HG02759 (cell line): ENCODE measurements around the gene ALKBH5.

Source experiments
- ATAC-seq: cut with Tn5 transposase; IDR thresholded peaks from one replicate; pipeline ENCODE4 v1.9.1; 2021; ENCODE audit warnings: mild to moderate bottlenecking, moderate library complexity; ENCODE audit not compliant: unreplicated experiment

The ALKBH5 gene

DNA sequence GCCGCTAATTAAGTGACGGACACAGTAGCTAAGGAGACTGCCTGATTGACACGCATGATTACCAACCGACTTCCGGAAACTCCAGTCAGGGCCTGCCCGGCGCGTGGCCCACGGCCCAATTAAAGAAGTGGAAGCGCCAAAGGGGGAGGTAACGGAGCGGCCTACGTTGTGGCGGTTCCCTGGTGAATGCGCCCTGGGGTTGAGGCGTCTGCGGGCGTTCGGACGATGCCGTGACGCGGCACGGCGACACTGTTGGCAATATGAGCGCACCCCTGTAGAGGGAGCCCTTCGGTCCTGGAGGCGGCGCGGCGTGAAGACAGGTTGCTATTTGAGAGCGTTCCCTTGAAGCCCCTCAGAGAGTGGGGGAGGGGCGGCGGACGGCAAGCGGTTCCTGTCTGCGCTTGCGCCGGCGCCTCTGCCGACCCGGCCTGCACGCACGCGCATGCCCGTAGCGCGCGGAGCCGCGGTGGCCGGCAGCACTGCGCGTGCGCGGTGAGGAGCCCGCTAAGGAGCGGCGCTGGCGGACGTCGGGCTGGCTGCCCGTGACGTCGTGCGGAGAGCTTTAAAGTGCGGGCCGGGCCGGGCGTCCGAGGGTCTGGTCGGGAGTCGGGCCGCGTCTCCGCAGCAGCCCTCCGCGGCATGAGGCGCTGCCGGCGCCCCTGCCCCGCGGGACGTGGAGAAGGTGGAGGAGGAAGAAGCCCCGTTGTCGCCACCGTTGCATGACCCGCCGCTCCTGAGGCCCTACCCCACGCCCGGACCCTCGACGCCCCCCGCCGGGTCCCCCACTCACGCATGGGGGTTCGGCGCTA lies at the start of gene ALKBH5:
ALKBH5 (plus strand) TSS at position 495 of the 809 bp plus-strand sequence. CDS start 416 bp downstream, outside the sequence.
- peak; percentile 72 for ATAC-seq

DNA sequence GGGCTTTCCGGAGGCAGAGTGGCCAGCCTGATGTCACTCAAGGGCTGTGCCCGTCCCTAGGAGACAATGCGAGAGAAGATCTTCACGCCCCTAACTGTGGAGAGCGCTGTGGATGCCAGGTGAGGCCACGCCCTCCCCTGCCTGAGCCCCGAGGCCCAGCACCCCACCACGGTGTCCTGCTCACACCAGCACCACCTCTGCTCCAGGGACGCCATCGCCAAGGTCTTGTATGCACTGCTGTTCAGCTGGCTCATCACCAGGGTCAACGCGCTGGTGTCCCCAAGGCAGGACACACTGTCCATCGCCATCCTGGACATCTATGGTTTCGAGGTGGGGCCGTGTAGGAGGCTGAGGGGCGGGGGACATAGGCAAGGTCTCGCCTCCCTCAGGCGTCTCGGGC lies 47.3 kb upstream of the ALKBH5 start:
- no peak for ATAC-seq

DNA sequence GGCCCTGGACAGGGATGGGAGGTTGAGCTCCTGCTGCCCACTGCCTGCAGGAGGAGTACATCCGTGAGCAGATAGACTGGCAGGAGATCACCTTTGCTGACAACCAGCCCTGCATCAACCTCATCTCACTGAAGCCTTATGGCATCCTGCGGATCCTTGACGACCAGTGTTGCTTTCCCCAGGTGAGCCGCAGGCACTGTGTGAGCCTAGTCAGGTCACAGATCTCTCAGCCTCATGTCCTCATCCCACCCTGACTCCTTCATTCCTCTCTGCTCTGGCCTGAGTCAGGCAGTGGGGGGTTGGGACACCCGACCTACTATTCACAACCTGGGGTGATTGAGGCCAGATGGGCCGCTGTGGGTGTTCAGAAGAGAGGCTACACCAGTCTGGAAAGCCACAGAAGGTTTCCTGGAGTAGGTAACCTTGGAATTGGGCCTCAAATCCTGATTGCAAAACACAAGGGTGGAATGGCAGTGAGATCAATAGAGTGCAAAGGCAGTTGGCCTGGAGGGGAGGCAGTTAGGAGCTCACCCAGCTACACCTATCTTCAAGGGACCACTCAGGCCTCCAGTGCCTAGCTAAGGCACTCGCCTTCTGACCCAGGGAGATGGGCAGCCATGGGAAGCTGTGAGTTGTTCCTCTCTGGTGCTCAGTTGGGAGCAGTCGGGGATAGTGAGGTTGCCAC lies 45.4 kb upstream of the ALKBH5 start:
- ATAC-seq = no peak

DNA sequence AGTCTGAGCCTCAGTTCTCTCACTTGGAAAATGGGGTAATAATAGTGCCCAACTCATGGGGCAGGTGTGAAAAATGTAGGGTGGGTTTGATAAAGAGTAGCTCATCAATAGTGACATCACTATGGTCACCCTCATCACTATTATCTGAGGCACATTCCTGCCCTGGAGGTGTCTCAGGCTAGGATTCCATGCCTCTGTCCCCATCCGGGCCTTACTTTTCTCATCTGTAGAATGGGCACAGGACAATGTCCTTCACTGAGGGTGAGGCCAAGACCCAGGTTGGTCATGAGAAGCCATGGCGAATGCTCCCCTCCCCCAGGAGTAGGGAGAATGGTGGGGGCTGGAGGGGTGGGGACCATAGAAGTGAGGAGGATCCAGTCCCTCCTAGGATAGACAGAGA lies 44.5 kb upstream of the ALKBH5 start:
- no peak for ATAC-seq

DNA sequence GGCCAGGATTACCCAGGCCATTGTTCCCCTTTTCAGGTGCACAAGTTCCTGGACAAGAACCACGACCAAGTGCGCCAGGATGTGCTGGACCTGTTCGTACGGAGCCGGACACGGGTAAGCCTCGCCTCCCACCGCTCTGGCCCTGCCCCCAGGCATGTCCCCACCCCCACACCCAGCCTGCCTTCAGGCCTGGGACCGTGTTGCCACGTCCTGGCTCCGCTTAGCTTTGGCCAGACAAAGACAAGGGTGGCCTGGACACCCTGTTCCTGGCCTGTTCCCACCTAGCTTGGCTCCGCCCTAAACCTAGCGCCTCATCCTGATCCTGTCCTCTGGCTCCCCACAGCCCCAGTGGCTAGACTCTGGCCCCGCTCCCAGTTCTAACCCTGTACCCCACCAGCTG lies 44.1 kb upstream of the ALKBH5 start:
- no peak for ATAC-seq

DNA sequence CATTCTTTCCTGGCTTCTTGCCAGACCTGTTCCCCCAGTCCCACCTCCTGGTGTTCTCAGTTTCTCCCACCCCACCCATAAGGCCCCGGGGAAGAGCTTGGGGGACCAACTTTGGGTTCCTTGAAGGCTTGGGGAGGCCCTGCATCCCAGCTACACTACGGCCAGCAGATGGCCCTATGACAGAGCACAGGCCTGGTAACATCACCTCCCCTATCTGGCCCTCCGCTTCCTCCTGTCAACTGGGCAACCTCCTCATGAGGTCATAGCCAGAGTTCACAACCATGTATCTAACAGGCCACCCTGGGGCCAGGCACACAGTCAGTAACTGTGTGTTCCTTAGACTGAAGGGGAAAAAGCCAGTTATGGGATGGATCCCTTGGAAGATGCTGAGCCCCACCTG lies 43.7 kb upstream of the ALKBH5 start:
- ATAC-seq = no peak

DNA sequence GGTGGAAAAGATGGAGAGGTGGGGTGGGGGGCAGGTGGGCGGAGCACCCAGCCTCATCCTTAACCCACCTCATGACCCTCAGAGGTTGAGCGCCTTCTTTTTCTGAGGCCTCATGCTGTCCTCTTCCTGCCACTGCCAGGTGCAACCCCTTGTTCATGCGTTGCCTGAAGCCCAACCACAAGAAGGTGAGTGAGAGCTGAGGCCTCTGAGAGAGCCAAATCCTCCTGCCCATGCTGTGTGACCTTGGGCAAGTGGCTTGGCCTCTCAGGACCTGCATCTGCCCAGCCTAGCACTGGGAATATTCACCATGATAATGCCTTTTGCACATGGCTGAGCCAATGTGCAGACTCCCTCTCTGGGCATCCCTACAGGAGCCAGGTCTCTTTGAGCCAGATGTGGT lies 43.0 kb upstream of the ALKBH5 start:
- no peak for ATAC-seq

DNA sequence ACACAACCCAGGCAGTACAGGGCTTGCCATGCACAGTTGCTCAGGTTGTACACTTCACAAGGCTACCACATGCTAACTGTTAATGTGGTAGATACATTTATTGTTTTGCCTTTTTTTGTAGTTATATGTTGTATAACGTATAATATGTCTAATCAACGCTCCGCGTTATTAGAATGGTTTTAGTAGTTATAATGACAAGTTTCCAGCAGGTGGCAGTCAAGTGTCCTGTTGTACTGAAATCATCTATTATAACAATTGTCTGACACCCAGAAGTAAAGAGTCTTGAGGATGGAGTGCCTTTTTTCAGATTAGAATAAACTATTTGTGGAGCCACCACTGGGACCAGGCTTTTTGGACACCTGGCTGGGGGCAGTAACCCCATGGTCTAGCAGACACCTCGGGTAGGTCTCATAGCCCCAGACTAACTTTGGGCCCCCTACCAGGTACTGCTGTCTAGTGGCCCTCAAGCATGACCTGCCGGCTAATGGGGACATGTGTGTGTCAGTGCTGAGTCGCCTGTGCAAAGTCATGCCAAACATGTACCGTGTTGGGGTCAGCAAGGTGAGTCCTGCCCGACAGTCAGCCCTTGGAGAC lies 42.3 kb upstream of the ALKBH5 start:
- no peak for ATAC-seq

DNA sequence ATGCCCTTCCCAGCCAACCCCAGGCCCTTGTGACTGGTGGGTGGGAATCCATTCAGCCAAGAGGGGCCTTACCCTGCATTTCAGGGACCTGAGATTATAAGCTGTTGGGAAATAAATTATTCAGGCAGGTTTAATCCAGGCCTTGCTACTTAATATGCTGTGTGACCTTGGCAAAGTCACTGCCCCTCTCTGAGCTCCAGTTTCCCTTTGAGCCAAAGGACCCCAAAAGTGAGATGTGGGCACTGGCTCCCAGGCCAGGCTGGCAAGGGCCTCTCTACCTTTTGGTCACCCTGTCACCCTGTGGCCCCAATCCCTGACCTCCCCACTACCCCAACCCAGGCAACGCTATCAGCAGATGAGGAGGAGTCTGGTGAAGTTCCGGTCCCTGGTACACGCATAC lies 41.2 kb upstream of the ALKBH5 start:
- no peak for ATAC-seq

DNA sequence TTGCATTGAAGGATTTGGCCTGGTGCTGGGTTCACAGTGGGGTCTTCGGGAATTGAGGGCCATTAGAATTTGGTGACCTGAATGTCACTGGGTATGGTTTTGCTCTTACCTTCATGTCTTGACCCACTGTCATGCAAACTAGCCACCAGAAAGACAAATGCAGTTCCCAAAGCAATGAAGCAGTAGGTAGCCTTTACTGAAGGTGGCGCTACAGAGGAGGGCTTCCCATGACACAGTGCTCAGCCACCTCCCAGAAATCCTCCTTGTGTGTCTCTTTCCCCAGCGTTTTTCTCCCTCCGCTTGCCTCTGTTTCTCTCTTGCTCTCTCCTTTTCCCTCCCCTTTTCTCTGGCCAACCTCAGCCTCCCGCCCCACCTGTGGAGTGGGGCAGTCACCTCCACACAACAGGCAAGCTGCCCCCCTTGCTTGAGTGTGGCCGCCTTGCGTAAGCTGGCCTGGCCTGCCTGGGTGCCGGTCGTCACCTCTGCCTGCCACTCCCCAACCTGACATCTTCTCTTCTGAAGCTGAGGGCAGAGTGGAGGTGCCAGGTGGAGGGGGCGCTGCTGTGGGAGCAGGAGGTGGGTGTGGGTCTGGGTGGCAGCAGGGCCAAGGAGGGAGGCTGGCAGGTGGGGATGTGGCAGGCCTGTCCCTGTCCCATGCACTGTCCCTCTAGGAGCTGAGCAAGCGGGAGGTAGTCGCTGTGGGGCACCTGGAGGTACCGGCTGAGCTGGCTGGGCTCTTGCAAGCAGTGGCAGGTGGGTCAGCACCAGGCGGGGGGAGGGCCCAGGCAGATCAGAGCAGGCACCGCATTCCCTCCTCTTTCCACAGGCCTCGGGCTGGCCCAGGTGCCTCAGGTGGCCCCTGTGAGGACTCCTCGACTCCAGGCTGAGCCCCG lies 40.3 kb upstream of the ALKBH5 start:
- no peak for ATAC-seq

DNA sequence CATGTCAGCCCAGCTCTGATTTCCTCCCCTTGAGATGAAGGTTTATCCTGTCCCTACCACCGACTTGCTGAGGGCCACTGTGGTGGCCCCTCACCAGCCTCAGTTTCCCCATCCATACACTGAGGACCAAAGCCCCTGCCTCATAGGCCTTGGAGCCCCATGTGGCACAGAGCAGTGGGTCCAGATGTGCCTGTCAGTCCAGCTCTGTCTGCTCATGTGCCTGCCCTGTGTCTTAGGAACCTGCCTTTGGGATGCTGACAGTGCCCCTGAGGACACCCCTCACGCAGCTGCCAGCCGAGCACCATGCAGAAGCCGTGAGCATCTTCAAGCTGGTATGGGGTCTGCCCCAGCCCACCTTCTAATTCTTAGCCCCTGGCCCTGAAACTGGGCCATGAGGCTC lies 39.4 kb upstream of the ALKBH5 start:
- no peak for ATAC-seq

DNA sequence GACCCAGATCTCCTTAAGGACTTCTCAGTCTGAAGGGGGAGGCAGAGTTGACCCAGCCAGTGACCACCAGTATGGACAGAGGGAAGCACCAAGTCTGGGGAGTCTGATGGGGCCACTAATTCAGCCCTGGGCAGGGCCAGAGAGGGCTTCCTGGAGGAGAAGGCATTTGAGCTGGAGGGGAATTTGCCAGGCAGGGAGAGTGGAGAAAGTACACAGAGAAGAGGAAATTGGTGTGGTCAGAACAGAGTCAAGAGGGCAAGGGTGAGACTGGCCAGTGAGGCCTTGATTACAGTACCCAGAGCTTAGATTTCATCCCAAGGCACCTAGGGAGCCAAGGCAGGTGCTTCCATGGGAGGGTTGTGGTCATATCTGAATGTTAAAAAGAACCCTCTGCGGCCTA lies 38.8 kb upstream of the ALKBH5 start:
- ATAC-seq = no peak

DNA sequence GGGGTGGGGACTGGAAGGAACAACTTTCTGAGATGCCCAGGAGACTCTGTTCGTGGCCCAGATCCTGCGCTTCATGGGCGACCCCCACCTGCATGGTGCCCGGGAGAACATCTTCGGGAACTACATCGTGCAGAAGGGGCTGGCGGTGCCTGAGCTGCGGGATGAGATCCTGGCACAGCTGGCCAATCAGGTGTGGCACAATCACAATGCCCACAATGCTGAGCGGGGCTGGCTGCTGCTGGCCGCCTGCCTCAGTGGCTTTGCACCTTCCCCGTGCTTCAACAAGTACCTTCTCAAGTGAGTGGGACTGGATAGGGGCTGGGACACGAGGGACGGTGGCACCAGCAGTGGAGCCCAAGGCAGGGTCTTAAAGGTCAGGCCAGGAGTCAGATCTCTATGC lies 37.8 kb upstream of the ALKBH5 start:
- ATAC-seq = no peak

DNA sequence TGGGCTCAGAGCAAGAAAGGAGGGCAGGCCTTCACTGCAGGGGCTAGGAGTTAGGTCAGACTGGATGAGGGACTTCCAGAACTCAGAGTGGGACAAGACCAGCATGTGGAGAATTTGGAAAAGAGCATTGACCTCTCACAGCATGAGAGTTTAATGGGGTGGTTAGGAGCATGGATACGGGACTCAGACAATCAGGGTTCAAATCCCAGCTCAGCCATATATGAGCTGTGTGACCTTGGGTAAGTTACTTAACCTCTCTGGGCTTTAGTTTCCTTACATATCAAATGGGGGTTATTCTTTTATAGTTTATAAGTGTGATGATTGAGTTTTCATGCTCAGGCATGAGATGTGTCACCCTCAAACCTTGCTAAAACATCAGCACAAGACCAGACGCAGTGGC lies 37.4 kb upstream of the ALKBH5 start:
- ATAC-seq = no peak

DNA sequence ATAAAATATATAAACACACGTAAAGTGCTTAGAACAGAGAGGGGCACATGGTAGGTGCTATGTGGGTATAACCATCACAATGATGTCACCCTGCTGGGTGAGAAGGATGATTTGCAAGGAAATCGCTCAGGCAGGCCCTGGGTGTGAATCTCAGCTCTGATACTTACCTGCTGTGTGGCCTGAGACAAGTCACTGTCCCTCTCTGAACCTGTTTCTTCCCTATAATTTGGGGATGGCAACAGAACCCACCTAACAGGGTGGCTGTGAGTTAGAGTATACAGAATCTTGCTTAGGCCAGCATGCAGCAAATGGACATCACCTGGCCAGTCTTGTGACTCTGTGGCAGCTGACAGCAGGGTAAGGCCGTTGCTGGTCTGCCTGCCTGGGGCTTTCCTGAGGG lies 36.6 kb upstream of the ALKBH5 start:
- no peak for ATAC-seq

DNA sequence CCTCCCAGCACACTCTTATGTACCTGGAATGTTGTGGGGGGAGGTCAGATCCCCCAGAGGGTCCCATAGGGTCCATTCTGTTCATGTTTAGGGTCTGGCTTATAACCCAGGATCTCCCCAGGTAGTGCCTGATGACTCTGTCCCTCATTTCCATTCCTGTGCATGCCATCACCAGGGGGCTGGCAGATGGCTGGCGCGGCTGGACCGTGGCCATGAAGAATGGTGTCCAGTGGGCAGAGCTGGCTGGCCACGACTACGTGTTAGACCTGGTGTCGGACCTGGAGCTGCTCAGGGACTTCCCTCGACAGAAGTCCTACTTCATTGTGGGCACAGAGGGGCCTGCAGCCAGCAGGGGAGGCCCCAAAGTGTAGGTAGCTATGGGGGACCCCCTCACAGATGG lies 35.0 kb upstream of the ALKBH5 start:
- no peak for ATAC-seq

DNA sequence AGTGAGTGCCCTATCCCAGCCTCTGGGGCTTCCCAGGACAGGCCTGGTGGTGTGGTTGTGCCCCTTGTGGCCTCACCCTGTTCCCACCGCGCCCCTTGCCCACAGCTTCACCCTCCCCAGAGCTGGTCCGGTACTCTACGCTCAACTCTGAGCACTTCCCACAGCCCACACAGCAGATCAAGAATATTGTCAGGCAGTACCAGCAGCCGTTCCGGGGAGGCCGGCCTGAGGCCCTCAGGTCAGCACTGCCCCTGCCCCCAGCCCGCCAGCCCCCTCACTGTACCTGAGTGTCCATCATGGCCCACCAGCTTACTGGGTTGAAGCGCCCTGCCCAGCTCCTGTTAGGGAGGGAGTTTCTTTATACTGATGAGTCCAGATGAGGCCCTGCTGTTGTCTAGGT lies 32.3 kb upstream of the ALKBH5 start:
- ATAC-seq = no peak

DNA sequence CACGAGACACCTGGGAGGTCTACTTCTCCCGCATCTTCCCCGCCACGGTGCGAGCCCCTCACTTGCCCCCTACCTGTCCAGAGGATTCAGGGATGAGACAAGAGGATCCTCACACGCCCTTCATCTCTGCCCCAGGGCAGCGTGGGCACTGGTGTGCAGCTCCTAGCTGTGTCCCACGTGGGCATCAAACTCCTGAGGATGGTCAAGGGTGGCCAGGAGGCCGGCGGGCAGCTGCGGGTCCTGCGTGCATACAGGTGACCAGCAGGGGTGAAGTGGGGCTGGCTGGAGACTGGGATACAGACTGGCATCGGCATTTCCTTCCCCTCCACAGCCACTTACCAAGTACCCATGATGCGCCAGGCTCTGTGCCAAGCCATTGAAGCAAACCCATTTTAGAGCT lies 28.4 kb upstream of the ALKBH5 start:
- no peak for ATAC-seq

DNA sequence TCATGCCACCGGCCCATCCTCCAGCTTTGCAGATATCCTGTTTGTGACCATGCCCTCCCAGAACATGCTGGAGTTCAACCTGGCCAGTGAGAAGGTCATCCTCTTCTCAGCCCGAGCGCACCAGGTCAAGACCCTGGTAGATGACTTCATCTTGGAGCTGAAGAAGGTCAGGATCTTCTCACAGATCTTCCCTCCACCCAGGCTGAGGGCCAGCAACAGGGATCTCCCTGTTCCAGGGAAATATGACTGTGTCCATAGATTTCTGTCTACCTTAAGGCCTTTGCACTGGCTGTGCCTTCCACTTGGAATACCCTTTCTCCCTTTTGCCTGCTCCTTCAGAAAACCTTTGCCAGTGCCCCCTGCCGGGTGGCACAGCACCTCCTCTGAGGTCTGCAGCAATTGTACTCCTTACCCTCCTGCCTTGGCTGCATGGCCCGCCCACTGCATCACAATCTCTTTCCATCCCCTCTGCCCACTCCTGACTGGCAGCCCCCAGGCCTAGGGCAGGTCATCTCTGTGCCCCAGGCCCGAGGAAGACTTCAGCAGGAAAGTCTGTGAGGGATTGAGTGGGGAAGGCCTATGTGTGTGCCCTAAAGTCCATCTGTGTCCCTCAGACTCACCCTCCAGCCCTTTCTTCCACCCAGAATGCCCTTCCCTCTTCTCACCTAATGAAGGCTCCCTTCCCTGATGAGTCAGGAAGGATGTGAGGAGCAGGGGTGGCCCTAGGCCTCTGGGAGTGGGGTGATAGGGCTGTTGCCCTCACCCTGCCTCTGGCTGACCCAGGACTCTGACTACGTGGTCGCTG lies 27.3 kb upstream of the ALKBH5 start:
- no peak for ATAC-seq

DNA sequence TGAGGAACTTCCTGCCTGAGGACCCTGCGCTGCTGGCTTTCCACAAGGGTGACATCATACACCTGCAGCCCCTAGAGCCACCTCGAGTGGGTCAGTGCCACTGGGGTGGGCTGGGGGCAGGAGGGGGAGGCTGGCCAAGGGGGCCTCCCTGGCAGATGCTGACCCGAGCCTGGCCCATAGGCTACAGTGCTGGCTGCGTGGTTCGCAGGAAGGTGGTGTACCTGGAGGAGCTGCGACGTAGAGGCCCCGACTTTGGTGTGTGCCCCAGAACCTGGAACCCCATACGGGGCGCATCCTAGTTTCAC lies 26.7 kb upstream of the ALKBH5 start:
- ATAC-seq = no peak
